ENCODE data around the gene SETD5.

The SETD5 gene

DNA sequence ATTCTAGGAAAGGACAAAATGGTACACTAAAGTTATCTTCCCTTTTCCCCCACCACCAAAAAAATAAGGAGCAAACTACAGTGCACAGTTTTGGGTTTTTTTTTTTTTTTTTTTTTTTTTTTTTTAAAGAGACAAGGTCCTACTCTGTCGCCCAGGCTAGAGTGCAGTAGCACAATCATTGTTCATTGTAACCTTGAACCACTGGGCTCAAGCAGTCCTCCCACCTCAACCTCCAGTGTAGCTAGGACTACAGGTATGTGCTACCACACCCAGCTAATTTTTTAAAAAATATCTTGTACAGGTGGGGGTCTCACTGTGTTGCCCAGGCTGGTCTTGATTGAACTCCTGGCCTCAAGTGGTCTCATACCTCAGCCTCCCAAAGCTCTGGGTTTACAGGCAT, 14.9 kb downstream of the SETD5 start:
- no peak for TF ChIP-seq EZH2 (IDR thresholded peaks at IDR 0.05; ENCODE audit: borderline replicate concordance, low read depth, low read length, severe bottlenecking)
- TF ChIP-seq, protein P1, sequence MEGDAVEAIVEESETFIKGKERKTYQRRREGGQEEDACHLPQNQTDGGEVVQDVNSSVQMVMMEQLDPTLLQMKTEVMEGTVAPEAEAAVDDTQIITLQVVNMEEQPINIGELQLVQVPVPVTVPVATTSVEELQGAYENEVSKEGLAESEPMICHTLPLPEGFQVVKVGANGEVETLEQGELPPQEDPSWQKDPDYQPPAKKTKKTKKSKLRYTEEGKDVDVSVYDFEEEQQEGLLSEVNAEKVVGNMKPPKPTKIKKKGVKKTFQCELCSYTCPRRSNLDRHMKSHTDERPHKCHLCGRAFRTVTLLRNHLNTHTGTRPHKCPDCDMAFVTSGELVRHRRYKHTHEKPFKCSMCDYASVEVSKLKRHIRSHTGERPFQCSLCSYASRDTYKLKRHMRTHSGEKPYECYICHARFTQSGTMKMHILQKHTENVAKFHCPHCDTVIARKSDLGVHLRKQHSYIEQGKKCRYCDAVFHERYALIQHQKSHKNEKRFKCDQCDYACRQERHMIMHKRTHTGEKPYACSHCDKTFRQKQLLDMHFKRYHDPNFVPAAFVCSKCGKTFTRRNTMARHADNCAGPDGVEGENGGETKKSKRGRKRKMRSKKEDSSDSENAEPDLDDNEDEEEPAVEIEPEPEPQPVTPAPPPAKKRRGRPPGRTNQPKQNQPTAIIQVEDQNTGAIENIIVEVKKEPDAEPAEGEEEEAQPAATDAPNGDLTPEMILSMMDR (IDR thresholded peaks at IDR 0.05; ENCODE audit: borderline replicate concordance, extremely low read depth, low read length, poor library complexity, severe bottlenecking), result no peak
- Histone ChIP-seq H2AFZ (ENCODE audit: low read depth, low read length) (no peak overlapping the region), H3K4me1 (ENCODE audit: insufficient read depth, low read length) (no peaks in the 10 kb centered on the region), H3K27me3 (ENCODE audit: insufficient read depth, low read length, poor library complexity) (no peaks in the 10 kb centered on the region), H3K4me3 (ENCODE audit: low read depth in 1 of 2, low read length in 2 of 2) (no peak overlapping the region), H3K79me2 (ENCODE audit: insufficient read depth, low read length) (peaks cover 100% of the 10 kb centered on the region), H4K20me1 (ENCODE audit: insufficient read depth, low read length) (peaks cover 91% of the 10 kb centered on the region), H3K27ac (ENCODE audit: low read length) (no peak overlapping the region), H3K4me2 (ENCODE audit: insufficient read depth, low read length) (no peak overlapping the region), H3K9ac (ENCODE audit: low read depth, low read length) (no peak overlapping the region), H3K36me3 (ENCODE audit: insufficient read depth, low read length) (peaks cover 8% of the 10 kb centered on the region; the same call in 1 of the 2 replicates), H3K9me3 (ENCODE audit: insufficient read depth, low read length, severe bottlenecking) (no peaks in the 10 kb centered on the region)
- ATAC-seq (ENCODE audit: insufficient read depth, low read depth) (no peak), DNase-seq (no peak)

DNA sequence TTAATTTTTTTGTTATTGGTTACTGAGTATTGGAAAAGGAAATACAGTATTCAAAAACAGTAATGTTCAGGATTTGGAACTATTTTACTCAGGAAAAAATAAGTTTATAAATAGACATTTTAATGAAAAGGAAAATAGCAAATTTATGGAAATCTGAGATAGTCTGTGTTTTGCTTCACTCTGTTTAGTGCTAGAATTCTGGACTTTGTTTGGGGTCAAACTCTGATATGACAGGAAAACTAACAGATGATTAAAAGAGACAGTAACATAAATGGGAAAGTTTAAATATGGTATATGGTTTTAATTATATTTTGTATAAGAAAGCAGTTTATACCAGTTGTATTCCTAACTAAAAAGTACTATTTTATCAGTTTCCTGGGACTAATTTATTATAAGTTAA, 17.4 kb downstream of the SETD5 start:
- DNase-seq (no peak), ATAC-seq (ENCODE audit: insufficient read depth, low read depth) (no peak)
- H2AFZ ChIP-seq (ENCODE audit: low read depth, low read length), result no peak overlapping the region
- H3K36me3 ChIP-seq (ENCODE audit: insufficient read depth, low read length), result peaks cover 8% of the 10 kb centered on the region; the same call in 1 of the 2 replicates
- H3K4me3 ChIP-seq (ENCODE audit: low read depth in 1 of 2, low read length in 2 of 2), result no peak overlapping the region
- TF ChIP-seq EZH2 (IDR thresholded peaks at IDR 0.05; ENCODE audit: borderline replicate concordance, low read depth, low read length, severe bottlenecking), result no peak
- TF ChIP-seq, protein P1 (IDR thresholded peaks at IDR 0.05; ENCODE audit: borderline replicate concordance, extremely low read depth, low read length, poor library complexity, severe bottlenecking), result no peak
- peaks cover 99% of the 10 kb centered on the region for H3K79me2 ChIP-seq (ENCODE audit: insufficient read depth, low read length)
- no peak overlapping the region for H3K4me2 ChIP-seq (ENCODE audit: insufficient read depth, low read length)
- H3K4me1 ChIP-seq (ENCODE audit: insufficient read depth, low read length), result no peaks in the 10 kb centered on the region
- H3K9me3 ChIP-seq (ENCODE audit: insufficient read depth, low read length, severe bottlenecking), result no peaks in the 10 kb centered on the region
- H4K20me1 ChIP-seq (ENCODE audit: insufficient read depth, low read length), result peaks cover 87% of the 10 kb centered on the region
- H3K9ac ChIP-seq (ENCODE audit: low read depth, low read length), result no peak overlapping the region
- H3K27me3 ChIP-seq (ENCODE audit: insufficient read depth, low read length, poor library complexity), result no peaks in the 10 kb centered on the region
- H3K27ac ChIP-seq (ENCODE audit: low read length), result no peak overlapping the region

DNA sequence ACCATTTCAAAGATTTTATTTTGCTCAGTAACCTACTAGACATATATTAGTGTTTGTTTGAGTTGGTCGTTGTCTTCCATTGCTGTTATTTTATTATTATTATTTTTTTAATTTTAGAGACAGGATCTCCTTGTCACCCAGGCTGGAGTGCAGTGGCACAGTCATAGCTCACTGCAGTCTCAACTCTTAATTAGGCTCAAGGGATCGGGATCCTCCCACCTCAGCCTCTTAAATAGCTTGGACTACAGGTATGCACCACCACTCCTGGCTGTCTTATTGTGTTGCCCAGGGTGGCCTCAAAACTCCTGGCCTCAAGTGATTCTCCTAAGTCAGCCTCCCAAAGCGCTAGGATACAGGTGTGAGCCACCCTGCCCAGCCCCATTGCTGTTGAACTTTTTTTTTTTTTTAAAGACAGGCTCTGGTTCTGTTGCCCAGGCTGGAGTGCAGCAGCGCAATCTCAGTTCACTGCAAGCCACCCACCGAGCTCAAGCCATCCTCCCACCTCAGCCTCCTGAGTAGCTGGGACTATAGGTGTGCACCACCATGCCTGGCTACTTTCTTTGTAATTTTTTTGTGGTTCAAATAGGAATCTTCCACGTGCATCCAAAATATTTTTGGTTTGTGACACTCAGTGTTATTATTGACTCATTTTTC, 18.2 kb downstream of the SETD5 start:
- TF ChIP-seq, protein P1 (IDR thresholded peaks at IDR 0.05; ENCODE audit: borderline replicate concordance, extremely low read depth, low read length, poor library complexity, severe bottlenecking), result no peak
- TF ChIP-seq EZH2 (IDR thresholded peaks at IDR 0.05; ENCODE audit: borderline replicate concordance, low read depth, low read length, severe bottlenecking), result no peak
- H3K4me3 ChIP-seq (ENCODE audit: low read depth in 1 of 2, low read length in 2 of 2), result no peak overlapping the region
- H3K9ac ChIP-seq (ENCODE audit: low read depth, low read length), result no peak overlapping the region
- peaks cover 8% of the 10 kb centered on the region; the same call in 1 of the 2 replicates for H3K36me3 ChIP-seq (ENCODE audit: insufficient read depth, low read length)
- H2AFZ ChIP-seq (ENCODE audit: low read depth, low read length), result no peak overlapping the region
- no peak overlapping the region for H3K27ac ChIP-seq (ENCODE audit: low read length)
- peaks cover 87% of the 10 kb centered on the region for H4K20me1 ChIP-seq (ENCODE audit: insufficient read depth, low read length)
- no peaks in the 10 kb centered on the region for H3K27me3 ChIP-seq (ENCODE audit: insufficient read depth, low read length, poor library complexity)
- no peak overlapping the region for H3K4me2 ChIP-seq (ENCODE audit: insufficient read depth, low read length)
- H3K4me1 ChIP-seq (ENCODE audit: insufficient read depth, low read length), result no peaks in the 10 kb centered on the region
- H3K9me3 ChIP-seq (ENCODE audit: insufficient read depth, low read length, severe bottlenecking), result no peaks in the 10 kb centered on the region
- H3K79me2 ChIP-seq (ENCODE audit: insufficient read depth, low read length), result peaks cover 99% of the 10 kb centered on the region
- DNase-seq (no peak), ATAC-seq (ENCODE audit: insufficient read depth, low read depth) (no peak)

Data from DND-41 (cell line).